ENCODE measurements around the gene LRRC26. TPM values are rescaled to one million over a fixed set of nuclear protein-coding genes. Genes with fewer than 3 reads are reported as not detected.
A peak's percentile ranks its signal among the peaks of the same experiment; 100 is the strongest.

Gene LRRC26
- total RNA-seq, 1 experiment from 2014 or later = 2.1 TPM

DNA sequence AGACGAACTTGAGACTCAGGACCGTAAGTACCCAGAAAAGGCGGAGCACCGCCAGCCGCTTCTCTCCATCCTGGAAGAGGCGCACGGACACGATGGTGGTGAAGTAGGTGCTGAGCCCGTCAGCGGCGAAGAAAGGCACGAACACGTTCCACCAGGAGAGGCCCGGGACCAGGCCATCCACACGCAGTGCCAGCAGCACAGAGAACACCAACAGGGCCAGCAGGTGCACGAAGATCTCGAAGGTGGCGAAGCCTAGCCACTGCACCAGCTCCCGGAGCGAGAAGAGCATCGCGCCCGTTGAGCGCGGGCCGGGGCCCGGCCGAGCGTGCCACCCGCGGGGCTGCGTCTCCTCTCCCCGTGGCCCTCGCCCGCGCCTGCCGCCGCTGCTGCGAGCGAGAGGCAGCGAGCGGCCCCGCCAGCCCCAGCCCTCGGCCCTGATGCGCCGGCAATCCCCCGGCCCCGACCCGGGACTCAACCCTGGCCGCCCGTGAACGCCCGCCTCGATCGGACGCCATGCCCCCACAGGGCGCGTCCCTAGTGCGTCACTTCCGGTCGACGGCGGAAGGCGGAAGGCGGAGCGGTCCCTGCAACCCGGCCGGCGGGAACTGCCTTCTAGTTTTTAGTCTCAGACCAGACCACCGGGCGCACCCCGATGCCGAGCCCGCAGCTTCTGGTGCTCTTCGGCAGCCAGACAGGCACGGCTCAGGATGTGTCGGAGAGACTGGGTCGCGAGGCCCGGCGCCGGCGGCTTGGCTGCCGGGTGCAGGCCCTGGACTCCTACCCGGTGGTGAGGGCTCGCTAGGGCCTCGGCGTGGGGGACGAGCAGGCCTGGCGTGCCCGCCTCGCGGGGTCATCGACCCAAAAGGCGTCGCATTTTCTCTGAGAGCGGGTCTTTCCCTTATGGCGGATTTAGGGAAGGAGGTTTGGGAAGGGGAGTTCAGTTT, 35.5 kb upstream of the LRRC26 start, which contains the start of the genes NDOR1 and TMEM203 (continued):
- TF ChIP-seq, protein P1, sequence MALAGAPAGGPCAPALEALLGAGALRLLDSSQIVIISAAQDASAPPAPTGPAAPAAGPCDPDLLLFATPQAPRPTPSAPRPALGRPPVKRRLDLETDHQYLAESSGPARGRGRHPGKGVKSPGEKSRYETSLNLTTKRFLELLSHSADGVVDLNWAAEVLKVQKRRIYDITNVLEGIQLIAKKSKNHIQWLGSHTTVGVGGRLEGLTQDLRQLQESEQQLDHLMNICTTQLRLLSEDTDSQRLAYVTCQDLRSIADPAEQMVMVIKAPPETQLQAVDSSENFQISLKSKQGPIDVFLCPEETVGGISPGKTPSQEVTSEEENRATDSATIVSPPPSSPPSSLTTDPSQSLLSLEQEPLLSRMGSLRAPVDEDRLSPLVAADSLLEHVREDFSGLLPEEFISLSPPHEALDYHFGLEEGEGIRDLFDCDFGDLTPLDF (CRISPR knock-in tag; IDR thresholded peaks at IDR 0.05) = no peak
- TF ChIP-seq, protein P2, sequence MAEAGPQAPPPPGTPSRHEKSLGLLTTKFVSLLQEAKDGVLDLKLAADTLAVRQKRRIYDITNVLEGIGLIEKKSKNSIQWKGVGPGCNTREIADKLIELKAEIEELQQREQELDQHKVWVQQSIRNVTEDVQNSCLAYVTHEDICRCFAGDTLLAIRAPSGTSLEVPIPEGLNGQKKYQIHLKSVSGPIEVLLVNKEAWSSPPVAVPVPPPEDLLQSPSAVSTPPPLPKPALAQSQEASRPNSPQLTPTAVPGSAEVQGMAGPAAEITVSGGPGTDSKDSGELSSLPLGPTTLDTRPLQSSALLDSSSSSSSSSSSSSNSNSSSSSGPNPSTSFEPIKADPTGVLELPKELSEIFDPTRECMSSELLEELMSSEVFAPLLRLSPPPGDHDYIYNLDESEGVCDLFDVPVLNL (CRISPR knock-in tag; IDR thresholded peaks at IDR 0.05; ENCODE audit: borderline replicate concordance, low read depth) = peak; percentile 72
- TF ChIP-seq ZNF671 (CRISPR knock-in tag; IDR thresholded peaks at IDR 0.05) (no peak), FOXJ3 (CRISPR knock-in tag; IDR thresholded peaks at IDR 0.05; ENCODE audit: borderline replicate concordance) (no peak), MYBL2 (CRISPR knock-in tag; IDR thresholded peaks at IDR 0.05) (peak; percentile 77; the same call in 1 of the 2 replicates), ZBTB21 (CRISPR knock-in tag; IDR thresholded peaks at IDR 0.05; ENCODE audit: borderline replicate concordance) (no peak), TEAD1 (CRISPR knock-in tag; IDR thresholded peaks at IDR 0.05) (peak; percentile 73; the same call in 1 of the 2 replicates), NR1H2 (CRISPR knock-in tag; IDR thresholded peaks at IDR 0.05) (no peak), GABPB1 (CRISPR knock-in tag; IDR thresholded peaks at IDR 0.05) (peak; percentile 93), TEAD4 (CRISPR knock-in tag; IDR thresholded peaks at IDR 0.05) (no peak), ATF1 (CRISPR knock-in tag; IDR thresholded peaks at IDR 0.05) (peak; percentile 75; the same call in 1 of the 2 replicates), PRRX2 (CRISPR knock-in tag; IDR thresholded peaks at IDR 0.05) (no peak), NFATC4 (CRISPR knock-in tag; IDR thresholded peaks at IDR 0.05) (no peak), ZNF232 (CRISPR knock-in tag; IDR thresholded peaks at IDR 0.05) (no peak)
- TF ChIP-seq, protein P3, sequence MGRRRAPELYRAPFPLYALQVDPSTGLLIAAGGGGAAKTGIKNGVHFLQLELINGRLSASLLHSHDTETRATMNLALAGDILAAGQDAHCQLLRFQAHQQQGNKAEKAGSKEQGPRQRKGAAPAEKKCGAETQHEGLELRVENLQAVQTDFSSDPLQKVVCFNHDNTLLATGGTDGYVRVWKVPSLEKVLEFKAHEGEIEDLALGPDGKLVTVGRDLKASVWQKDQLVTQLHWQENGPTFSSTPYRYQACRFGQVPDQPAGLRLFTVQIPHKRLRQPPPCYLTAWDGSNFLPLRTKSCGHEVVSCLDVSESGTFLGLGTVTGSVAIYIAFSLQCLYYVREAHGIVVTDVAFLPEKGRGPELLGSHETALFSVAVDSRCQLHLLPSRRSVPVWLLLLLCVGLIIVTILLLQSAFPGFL (CRISPR knock-in tag; IDR thresholded peaks at IDR 0.05; ENCODE audit: borderline replicate concordance) = no peak
- TF ChIP-seq, protein P4, sequence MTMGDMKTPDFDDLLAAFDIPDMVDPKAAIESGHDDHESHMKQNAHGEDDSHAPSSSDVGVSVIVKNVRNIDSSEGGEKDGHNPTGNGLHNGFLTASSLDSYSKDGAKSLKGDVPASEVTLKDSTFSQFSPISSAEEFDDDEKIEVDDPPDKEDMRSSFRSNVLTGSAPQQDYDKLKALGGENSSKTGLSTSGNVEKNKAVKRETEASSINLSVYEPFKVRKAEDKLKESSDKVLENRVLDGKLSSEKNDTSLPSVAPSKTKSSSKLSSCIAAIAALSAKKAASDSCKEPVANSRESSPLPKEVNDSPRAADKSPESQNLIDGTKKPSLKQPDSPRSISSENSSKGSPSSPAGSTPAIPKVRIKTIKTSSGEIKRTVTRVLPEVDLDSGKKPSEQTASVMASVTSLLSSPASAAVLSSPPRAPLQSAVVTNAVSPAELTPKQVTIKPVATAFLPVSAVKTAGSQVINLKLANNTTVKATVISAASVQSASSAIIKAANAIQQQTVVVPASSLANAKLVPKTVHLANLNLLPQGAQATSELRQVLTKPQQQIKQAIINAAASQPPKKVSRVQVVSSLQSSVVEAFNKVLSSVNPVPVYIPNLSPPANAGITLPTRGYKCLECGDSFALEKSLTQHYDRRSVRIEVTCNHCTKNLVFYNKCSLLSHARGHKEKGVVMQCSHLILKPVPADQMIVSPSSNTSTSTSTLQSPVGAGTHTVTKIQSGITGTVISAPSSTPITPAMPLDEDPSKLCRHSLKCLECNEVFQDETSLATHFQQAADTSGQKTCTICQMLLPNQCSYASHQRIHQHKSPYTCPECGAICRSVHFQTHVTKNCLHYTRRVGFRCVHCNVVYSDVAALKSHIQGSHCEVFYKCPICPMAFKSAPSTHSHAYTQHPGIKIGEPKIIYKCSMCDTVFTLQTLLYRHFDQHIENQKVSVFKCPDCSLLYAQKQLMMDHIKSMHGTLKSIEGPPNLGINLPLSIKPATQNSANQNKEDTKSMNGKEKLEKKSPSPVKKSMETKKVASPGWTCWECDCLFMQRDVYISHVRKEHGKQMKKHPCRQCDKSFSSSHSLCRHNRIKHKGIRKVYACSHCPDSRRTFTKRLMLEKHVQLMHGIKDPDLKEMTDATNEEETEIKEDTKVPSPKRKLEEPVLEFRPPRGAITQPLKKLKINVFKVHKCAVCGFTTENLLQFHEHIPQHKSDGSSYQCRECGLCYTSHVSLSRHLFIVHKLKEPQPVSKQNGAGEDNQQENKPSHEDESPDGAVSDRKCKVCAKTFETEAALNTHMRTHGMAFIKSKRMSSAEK (CRISPR knock-in tag; IDR thresholded peaks at IDR 0.05; ENCODE audit: borderline replicate concordance) = no peak
- TF ChIP-seq, protein P5, sequence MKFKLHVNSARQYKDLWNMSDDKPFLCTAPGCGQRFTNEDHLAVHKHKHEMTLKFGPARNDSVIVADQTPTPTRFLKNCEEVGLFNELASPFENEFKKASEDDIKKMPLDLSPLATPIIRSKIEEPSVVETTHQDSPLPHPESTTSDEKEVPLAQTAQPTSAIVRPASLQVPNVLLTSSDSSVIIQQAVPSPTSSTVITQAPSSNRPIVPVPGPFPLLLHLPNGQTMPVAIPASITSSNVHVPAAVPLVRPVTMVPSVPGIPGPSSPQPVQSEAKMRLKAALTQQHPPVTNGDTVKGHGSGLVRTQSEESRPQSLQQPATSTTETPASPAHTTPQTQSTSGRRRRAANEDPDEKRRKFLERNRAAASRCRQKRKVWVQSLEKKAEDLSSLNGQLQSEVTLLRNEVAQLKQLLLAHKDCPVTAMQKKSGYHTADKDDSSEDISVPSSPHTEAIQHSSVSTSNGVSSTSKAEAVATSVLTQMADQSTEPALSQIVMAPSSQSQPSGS (CRISPR knock-in tag; IDR thresholded peaks at IDR 0.05; ENCODE audit: borderline replicate concordance, low read depth) = no peak
- TF ChIP-seq, protein P6, sequence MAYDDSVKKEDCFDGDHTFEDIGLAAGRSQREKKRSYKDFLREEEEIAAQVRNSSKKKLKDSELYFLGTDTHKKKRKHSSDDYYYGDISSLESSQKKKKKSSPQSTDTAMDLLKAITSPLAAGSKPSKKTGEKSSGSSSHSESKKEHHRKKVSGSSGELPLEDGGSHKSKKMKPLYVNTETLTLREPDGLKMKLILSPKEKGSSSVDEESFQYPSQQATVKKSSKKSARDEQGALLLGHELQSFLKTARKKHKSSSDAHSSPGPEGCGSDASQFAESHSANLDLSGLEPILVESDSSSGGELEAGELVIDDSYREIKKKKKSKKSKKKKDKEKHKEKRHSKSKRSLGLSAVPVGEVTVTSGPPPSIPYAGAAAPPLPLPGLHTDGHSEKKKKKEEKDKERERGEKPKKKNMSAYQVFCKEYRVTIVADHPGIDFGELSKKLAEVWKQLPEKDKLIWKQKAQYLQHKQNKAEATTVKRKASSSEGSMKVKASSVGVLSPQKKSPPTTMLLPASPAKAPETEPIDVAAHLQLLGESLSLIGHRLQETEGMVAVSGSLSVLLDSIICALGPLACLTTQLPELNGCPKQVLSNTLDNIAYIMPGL (CRISPR knock-in tag; IDR thresholded peaks at IDR 0.05) = peak; percentile 64; the same call in 1 of the 2 replicates
- TF ChIP-seq, protein P7, sequence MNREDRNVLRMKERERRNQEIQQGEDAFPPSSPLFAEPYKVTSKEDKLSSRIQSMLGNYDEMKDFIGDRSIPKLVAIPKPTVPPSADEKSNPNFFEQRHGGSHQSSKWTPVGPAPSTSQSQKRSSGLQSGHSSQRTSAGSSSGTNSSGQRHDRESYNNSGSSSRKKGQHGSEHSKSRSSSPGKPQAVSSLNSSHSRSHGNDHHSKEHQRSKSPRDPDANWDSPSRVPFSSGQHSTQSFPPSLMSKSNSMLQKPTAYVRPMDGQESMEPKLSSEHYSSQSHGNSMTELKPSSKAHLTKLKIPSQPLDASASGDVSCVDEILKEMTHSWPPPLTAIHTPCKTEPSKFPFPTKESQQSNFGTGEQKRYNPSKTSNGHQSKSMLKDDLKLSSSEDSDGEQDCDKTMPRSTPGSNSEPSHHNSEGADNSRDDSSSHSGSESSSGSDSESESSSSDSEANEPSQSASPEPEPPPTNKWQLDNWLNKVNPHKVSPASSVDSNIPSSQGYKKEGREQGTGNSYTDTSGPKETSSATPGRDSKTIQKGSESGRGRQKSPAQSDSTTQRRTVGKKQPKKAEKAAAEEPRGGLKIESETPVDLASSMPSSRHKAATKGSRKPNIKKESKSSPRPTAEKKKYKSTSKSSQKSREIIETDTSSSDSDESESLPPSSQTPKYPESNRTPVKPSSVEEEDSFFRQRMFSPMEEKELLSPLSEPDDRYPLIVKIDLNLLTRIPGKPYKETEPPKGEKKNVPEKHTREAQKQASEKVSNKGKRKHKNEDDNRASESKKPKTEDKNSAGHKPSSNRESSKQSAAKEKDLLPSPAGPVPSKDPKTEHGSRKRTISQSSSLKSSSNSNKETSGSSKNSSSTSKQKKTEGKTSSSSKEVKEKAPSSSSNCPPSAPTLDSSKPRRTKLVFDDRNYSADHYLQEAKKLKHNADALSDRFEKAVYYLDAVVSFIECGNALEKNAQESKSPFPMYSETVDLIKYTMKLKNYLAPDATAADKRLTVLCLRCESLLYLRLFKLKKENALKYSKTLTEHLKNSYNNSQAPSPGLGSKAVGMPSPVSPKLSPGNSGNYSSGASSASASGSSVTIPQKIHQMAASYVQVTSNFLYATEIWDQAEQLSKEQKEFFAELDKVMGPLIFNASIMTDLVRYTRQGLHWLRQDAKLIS (CRISPR knock-in tag; IDR thresholded peaks at IDR 0.05; ENCODE audit: borderline replicate concordance) = no peak
- TF ChIP-seq, protein P8, sequence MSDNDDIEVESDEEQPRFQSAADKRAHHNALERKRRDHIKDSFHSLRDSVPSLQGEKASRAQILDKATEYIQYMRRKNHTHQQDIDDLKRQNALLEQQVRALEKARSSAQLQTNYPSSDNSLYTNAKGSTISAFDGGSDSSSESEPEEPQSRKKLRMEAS (CRISPR knock-in tag; IDR thresholded peaks at IDR 0.05) = peak; percentile 70
